ENCODE results near the gene RAB8B. TPM values are rescaled to one million over a fixed set of nuclear protein-coding genes. Genes with fewer than 3 reads are reported as not detected.

RAB8B gene
- total and polyA plus RNA-seq, 9 of the 15 experiments (the other 6 are each of a cell fraction or from before 2014, with no cell fraction given) = 7.8 to 32.1 (median 24.2) TPM

GRCh38 chr15:63226155-63226883, 36.9 kb downstream of the RAB8B start (continued):
- TF ChIP-seq, protein P1, sequence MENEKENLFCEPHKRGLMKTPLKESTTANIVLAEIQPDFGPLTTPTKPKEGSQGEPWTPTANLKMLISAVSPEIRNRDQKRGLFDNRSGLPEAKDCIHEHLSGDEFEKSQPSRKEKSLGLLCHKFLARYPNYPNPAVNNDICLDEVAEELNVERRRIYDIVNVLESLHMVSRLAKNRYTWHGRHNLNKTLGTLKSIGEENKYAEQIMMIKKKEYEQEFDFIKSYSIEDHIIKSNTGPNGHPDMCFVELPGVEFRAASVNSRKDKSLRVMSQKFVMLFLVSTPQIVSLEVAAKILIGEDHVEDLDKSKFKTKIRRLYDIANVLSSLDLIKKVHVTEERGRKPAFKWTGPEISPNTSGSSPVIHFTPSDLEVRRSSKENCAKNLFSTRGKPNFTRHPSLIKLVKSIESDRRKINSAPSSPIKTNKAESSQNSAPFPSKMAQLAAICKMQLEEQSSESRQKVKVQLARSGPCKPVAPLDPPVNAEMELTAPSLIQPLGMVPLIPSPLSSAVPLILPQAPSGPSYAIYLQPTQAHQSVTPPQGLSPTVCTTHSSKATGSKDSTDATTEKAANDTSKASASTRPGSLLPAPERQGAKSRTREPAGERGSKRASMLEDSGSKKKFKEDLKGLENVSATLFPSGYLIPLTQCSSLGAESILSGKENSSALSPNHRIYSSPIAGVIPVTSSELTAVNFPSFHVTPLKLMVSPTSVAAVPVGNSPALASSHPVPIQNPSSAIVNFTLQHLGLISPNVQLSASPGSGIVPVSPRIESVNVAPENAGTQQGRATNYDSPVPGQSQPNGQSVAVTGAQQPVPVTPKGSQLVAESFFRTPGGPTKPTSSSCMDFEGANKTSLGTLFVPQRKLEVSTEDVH (IDR thresholded peaks at IDR 0.05; ENCODE audit: low read depth, partially characterized antibody) = no peak
- TF ChIP-seq TEAD2 (tag; IDR thresholded peaks at IDR 0.05) (no peak), SMAD3 (CRISPR knock-in tag; conservative IDR thresholded peaks at IDR 0.05) (no peak), TCF7 (IDR thresholded peaks at IDR 0.05; ENCODE audit: borderline replicate concordance) (no peak), NRF1 (conservative IDR thresholded peaks at IDR 0.05 in 1 of 2, IDR thresholded peaks at IDR 0.05 in 1 of 2) (no peak), C11orf30 (IDR thresholded peaks at IDR 0.05; ENCODE audit: low read depth) (peak; percentile 52; the same call in 1 of the 2 replicates), ATF6 (CRISPR knock-in tag; IDR thresholded peaks at IDR 0.05) (no peak), MAFG (tag; conservative IDR thresholded peaks at IDR 0.05) (peak; percentile 61), IRF2 (CRISPR knock-in tag; IDR thresholded peaks at IDR 0.05) (no peak), PBX2 (CRISPR knock-in tag; IDR thresholded peaks at IDR 0.05; ENCODE audit: low read depth) (no peak), PBX2 (tag; conservative IDR thresholded peaks at IDR 0.05; ENCODE audit: low read depth) (peak; percentile 56; the same call in 1 of the 2 replicates), ZNF511 (CRISPR knock-in tag; IDR thresholded peaks at IDR 0.05) (no peak), GATAD2B (IDR thresholded peaks at IDR 0.05; ENCODE audit: borderline replicate concordance) (0 out of 2 replicates have a peak, but pooled peaks have one; percentile 11)
- TF ChIP-seq, protein P2, sequence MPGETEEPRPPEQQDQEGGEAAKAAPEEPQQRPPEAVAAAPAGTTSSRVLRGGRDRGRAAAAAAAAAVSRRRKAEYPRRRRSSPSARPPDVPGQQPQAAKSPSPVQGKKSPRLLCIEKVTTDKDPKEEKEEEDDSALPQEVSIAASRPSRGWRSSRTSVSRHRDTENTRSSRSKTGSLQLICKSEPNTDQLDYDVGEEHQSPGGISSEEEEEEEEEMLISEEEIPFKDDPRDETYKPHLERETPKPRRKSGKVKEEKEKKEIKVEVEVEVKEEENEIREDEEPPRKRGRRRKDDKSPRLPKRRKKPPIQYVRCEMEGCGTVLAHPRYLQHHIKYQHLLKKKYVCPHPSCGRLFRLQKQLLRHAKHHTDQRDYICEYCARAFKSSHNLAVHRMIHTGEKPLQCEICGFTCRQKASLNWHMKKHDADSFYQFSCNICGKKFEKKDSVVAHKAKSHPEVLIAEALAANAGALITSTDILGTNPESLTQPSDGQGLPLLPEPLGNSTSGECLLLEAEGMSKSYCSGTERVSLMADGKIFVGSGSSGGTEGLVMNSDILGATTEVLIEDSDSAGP (CRISPR knock-in tag; IDR thresholded peaks at IDR 0.05) = no peak
- TF ChIP-seq, protein P3, sequence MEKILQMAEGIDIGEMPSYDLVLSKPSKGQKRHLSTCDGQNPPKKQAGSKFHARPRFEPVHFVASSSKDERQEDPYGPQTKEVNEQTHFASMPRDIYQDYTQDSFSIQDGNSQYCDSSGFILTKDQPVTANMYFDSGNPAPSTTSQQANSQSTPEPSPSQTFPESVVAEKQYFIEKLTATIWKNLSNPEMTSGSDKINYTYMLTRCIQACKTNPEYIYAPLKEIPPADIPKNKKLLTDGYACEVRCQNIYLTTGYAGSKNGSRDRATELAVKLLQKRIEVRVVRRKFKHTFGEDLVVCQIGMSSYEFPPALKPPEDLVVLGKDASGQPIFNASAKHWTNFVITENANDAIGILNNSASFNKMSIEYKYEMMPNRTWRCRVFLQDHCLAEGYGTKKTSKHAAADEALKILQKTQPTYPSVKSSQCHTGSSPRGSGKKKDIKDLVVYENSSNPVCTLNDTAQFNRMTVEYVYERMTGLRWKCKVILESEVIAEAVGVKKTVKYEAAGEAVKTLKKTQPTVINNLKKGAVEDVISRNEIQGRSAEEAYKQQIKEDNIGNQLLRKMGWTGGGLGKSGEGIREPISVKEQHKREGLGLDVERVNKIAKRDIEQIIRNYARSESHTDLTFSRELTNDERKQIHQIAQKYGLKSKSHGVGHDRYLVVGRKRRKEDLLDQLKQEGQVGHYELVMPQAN (IDR thresholded peaks at IDR 0.05; ENCODE audit: borderline replicate concordance) = no peak
